AG04449 (cell line): ENCODE data around the gene ARMH1.

Experiments used
- CTCF ChIA-PET: fragments of 350-600 bp; formaldehyde crosslinking; extraction: SDS; loops from one replicate; lab custom pipeline; 2021; ENCODE audit warnings: antibody characterized with exemption; lab: Yijun Ruan, JAX
- POLR2A ChIA-PET: fragments of 400-600, 350-600 bp; formaldehyde crosslinking; extraction: SDS; loops from one replicate; lab custom pipeline; 2020; ENCODE audit warnings: antibody characterized with exemption, inconsistent platforms; lab: Yijun Ruan, JAX
- DNase-seq: peaks from one replicate; pipeline ENCODE4 v3.0.0-alpha.2; 2010; ENCODE audit warnings: low read depth, low spot score
- H3K4me3 ChIP-seq: 2 replicates; pipeline ENCODE4 v1.5.1; 2011; ENCODE audit warnings: low read depth, mild to moderate bottlenecking, control low read depth, low read length
- TF ChIP-seq, protein P1 (sequence below): IDR thresholded peaks from one replicate; pipeline ENCODE4 v1.5.1; 2011; ENCODE audit warnings: mild to moderate bottlenecking, moderate library complexity, low read length, control low read depth, inconsistent platforms; ENCODE audit not compliant: insufficient read depth; ENCODE audit errors: missing control alignments

Gene ARMH1

DNA sequence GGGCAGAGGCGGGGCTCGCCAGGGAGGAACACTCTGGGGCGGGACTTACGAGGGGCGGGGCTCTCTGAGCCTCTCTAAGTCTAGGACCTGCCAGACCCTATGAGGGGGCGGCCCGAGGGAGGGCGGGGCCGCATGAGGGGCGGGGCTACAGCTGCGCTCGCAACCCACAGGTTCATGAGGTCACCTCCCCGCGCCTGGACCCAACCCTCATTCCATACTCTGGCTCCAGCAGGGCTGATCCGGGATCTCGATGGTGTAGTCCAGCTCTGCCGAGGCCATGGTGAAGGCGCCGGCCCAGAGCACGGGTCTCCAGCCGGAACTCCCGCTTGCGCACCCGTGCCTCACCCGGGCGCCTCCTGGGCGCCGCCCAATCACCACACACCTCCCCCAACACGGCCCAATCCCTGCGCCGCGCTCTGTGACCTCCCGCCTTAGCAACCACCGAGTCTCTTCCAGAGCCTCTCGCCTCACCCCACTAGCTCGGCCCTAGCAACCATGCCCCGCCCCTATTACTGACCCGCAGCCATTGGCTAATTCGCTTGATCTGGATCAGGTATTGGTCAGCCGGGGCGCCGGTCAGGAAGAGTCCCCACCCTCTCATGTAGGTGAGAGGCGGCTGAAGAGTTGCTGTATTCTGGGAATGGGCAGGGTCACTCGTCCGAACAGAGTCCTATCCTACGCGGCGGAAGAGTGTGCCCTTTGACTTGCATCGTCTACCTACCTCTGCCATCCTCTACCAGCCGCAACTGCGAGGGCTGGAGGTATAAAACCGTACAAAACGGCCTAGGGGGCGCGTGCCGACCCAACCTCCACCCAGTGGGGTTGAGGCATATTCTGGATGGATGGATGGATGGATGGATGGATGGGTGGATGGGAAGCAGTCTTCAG, at the start of gene ARMH1, which contains the start of gene TMEM53:
ARMH1 (plus strand) TSS at position 602 of the 888 bp plus-strand sequence. CDS start 14,984 bp downstream, outside the sequence.
TMEM53 (minus strand) TSS at position 369 of the 888 bp plus-strand sequence; CDS start at position 279, 90 bp downstream.
- ChIA-PET POLR2A (interaction anchor here (1.1 to 1.4 kb wide), 2 partner anchors 32 to 42 kb away, joined by 5 to 7 read pairs; no protein-coding TSS in a partner anchor), CTCF (interaction anchor here (0.8 to 6.5 kb wide), 9 partner anchors 9 to 64 kb away, joined by 3 to 44 read pairs (median 4); partner anchors contain the start of gene RNU5D-1)
- H3K4me3 ChIP-seq, result peak within 1 kb of the TSS; percentile 90
- TF ChIP-seq, protein P1, sequence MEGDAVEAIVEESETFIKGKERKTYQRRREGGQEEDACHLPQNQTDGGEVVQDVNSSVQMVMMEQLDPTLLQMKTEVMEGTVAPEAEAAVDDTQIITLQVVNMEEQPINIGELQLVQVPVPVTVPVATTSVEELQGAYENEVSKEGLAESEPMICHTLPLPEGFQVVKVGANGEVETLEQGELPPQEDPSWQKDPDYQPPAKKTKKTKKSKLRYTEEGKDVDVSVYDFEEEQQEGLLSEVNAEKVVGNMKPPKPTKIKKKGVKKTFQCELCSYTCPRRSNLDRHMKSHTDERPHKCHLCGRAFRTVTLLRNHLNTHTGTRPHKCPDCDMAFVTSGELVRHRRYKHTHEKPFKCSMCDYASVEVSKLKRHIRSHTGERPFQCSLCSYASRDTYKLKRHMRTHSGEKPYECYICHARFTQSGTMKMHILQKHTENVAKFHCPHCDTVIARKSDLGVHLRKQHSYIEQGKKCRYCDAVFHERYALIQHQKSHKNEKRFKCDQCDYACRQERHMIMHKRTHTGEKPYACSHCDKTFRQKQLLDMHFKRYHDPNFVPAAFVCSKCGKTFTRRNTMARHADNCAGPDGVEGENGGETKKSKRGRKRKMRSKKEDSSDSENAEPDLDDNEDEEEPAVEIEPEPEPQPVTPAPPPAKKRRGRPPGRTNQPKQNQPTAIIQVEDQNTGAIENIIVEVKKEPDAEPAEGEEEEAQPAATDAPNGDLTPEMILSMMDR, result no peak
- peak; percentile 88 for DNase-seq

DNA sequence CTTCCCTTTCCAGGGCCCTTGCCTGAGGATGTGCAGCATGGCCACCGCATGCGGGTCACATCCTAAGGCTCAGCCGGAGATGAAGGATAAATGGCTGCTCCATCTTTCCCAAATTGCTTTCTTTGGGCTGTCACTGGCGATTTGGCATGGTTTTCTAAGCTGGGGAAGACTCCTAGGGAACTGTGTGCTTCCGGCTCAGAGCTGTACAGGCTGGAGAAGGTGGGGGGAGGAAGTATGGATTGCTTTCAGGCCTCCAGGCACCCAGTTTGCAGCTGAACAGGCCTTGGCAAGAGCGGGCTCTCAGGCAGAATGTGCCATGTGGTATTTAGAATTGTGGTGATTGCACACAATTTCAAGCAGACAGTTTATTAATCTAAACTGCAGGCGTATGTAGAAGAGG, 49.2 kb upstream of the ARMH1 start:
- no peak overlapping the region for H3K4me3 ChIP-seq
- no peak for DNase-seq
- ChIA-PET POLR2A (no interaction called here), CTCF (interaction anchor here (1.3 to 13.0 kb wide), 2 partner anchors 17 to 27 kb away, joined by 4 to 102 read pairs; no protein-coding TSS in a partner anchor)
- TF ChIP-seq, protein P1, result no peak

DNA sequence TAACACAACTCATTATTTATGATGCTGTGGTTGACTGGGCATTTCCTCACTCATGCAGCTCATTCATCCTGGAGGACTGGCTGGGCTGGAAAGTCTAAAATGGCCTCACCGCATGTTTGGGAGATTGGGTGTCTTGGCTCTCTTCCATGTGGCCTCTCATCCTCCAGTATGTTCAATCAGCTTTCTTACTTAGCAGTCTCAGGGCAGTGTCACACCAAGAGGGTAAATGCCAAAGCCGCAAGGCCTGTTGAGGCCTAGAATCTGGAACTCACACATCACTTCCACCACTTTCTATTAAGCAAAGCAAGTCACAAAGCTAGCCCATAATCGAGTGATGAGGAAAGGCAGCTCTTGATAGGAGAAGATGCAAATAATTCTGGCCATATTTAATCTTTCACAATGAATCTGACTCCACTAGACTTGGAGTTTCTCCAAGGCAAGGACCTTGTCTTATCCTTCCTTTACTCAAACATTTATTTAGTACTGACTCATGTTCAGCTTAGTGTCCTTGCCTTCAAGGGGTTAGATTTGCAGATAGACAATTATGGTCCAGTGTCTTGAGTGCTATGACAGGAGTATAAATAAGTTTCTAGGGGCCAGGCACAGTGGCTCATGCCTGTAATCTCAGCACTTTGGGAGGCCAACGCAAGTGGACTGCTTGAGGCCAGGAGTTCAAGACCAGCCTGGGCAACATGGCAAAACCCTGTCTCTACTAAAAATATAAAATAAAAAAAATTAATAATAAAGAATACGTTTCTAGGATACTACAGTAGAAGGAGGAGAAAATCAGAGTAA, 45.4 kb upstream of the ARMH1 start:
- ChIA-PET POLR2A (interaction anchor here (0.9 to 1.3 kb wide), 3 partner anchors 10 to 17 kb away, joined by 3 to 11 read pairs (median 4); no protein-coding TSS in a partner anchor), CTCF (interaction anchor here (1.2 to 17.6 kb wide), 6 partner anchors 10 to 101 kb away, joined by 4 to 245 read pairs (median 12); partner anchors contain the start of gene RNU5D-1)
- TF ChIP-seq, protein P1, result no peak
- peak; percentile 78 for DNase-seq
- H3K4me3 ChIP-seq, result no peak overlapping the region

DNA sequence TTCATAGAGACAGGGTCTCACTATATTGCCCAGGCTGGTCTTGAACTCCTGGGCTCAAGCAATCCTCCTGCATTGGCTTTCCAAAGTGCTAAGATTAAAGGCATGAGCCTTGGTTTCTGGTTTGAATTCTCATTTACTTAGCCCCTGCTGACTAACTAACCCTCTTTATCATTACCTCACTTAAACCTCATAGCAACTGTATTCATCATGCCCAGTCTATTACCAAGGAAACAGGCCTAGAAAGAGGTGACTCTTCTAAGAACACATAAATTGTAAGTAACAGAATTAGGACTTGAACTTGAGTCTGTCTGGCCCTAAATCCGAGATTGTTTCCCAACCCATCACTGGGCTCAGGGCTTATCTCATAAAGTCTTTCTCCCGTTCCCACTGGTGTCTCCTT, 44.4 kb upstream of the ARMH1 start:
- TF ChIP-seq, protein P1, result no peak
- ChIA-PET POLR2A (interaction anchor here (0.6 to 2.9 kb wide), 2 partner anchors 13 to 92 kb away, joined by 3 to 14 read pairs; no protein-coding TSS in a partner anchor), CTCF (interaction anchor here (1.4 to 17.6 kb wide), 6 partner anchors 11 to 100 kb away, joined by 4 to 245 read pairs (median 19); partner anchors contain the start of gene RNU5D-1)
- H3K4me3 ChIP-seq, result no peak overlapping the region
- peak; percentile 37 for DNase-seq

DNA sequence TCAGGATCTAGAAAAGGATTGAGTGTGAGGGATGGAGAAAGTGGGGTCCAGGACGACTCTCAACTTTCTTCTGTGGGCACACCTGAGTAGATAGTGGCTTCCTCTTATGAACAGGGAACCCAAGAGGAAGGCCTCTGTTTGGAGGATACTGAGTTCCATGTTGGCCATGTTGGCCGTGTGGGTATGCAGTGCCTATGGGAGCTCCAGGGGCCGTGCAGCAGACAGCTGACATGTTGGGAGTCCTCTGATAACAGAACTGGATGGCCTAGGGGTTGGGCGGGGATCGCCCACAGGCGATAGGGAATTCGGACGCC, 43.2 kb upstream of the ARMH1 start:
- POLR2A ChIA-PET, result interaction anchor here (0.6 to 2.9 kb wide), 10 partner anchors 9 to 757 kb away, joined by 3 to 14 read pairs (median 6); partner anchors contain the start of genes ARMH1 and TMEM53
- no peak for DNase-seq
- peak overlapping the region; percentile 72 for H3K4me3 ChIP-seq
- TF ChIP-seq, protein P1, result no peak
- CTCF ChIA-PET, result interaction anchor here (1.2 to 17.6 kb wide), 8 partner anchors 12 to 99 kb away, joined by 5 to 245 read pairs (median 19); partner anchors contain the start of gene RNU5D-1
